ENCODE measurements around the gene PBLD.
"Not testable (repeated sequence)": the region's sequence is repeated elsewhere in the genome, so short reads cannot be mapped to it uniquely, and the experiment has no call there.

PBLD gene

DNA sequence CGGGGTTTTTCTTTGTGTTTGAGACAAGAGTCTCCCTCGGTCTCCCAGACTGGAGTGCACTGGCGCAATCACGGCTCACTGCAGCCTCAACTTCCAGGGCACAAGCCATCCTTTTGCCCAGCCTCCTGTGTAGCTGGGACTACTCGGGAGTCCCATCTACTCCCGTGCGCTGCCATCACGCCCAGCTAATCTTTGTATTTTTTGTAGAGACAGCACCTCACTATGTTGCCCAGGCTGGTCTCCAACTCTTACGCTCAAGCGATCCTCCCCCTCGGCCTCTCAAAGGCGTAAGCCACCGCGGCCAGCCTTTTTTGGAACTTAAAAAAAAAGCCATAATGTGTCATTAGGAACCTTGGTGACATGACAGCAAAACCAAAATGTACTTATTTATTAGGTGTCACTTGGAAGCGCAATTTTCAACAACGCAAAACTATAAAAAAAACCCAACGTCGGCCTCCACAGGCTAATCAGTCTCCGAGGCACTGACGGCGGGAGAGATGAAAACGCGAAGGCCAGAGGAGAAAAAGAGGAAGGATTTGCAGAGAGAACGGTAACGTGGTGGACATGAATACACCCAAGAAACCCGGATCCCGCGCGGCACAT, 1.8 kb downstream of the PBLD start:
- no peak for DNase-seq

DNA sequence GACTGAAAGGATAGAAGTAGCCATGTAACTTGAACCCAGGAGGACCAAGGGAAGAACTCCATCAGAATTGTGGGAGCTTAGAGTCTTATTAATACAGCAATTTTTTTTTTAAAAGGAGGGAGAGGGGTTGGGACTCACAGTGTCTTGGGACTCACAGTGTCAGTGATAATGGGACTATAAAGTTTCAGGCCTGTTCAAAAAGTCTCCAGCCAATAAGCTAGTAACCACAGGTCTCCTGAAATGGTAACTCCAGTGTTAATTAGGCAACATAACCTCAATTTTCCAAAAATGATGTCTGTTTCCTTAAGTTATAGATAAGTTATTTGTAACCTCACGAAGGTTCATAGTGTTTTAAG, 3.2 kb downstream of the PBLD start:
- DNase-seq, result no peak

DNA sequence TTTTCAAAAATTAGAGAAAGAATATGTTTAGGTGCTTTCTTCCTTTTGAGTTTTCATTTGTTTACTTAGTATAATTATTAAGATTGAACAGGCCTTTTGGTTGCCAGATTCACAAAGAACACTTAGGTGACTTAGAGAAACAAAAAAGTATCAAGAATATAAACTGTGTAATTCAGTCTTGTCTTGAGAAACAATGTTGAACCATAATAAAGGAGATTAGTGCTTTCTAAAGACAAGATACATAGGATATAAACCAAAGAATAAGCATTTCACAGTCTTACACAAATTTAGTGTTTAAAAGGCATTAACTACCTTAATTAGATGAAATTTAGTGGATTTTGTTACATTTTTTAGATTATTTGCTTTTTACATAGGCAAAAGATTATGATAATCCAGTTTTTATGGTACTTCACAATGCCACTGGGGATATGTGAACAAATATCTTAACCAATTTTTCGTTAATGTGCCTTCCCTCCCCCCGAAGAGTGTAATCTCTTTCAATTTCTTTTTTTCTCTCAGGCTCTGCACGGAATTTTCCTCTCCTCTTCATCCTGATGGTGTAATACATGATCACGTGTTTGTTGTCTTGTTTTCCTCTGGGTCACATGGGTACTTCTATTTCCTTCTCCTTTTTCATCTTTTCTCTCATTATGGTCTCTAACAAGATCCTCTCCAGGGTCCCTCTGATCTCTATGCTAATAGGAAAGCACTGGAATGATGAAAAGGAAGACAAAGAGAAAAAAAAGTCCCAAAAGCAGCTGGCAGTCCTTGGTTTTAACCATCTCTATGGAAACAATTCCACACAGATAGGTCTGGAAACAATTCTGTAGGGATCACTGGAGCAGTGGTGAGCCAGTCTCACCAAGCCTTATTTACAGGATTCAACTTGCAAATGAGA, 4.6 kb downstream of the PBLD start:
- no peak for DNase-seq

DNA sequence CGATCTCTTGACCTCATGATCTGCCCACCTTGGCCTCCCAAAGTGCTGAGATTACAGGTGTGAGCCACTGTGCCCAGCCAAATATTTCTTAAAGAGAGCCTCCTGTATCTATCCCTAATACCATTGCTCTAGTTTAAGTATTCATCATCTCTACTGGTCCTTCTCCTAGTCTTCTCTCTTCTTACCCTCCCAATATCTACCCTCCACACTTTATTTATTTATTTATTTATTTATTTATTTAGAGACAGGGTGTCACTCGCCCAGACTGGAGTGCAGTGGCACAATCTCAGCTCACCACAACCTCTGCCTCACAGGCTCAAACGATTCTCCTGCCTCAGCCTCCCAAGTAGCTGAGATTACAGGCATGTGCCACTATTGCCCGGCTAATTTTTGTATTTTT, 8.3 kb downstream of the PBLD start:
- not testable (repeated sequence) for DNase-seq

DNA sequence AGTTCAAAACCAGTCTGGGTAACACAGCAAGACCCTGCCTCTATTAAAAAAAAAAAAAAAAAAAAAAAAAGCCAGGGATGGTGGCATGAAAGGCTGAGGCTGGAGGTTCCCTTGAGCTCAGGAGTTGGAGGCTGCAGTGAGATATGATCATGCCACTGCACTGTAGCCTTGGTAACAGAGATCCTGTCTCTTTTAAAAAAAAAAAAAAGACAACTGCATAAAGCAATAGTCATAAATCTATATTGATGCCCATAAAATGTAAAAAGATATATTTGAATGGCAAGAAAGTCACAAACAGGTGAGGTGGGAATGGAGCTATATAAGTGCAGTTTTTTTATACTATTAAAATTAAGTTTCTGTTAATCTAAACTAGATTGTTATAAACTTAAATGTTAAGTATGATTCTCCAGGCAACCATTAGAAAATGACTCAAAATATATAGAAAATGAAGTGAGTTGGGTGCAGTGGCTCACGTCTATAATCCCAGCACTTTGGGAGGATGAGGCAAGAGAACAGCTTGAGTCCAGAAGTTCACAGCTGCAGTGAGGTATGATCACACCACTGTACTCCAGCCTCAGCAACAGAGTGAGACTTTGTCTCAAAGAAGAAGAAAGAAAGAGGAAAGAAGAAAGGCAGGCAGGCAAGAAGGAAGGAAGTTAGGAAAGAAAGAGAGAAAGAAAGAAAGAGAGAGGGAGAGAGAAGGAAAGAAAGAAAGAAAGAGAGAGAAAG, 14.2 kb downstream of the PBLD start:
- no peak for DNase-seq

DNA sequence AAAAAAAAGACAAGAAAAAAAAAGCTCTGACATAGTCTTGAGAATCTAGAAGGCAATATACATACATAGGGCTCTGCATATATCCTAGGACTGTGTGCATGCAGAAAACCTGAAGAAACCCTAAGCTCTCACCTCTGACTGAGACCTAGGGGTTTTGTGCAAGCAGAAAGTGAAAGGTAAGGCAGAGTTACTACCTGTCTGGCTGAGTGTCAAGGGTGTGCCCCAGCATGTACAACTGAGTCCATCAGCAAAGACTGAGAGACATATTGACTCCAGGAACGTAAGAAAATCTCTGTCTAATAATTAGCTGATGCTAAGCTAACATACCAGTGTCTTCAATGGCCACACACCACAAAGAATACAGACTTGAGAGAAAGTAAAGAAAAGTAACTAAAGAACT, 17.1 kb downstream of the PBLD start:
- no peak for DNase-seq

DNA sequence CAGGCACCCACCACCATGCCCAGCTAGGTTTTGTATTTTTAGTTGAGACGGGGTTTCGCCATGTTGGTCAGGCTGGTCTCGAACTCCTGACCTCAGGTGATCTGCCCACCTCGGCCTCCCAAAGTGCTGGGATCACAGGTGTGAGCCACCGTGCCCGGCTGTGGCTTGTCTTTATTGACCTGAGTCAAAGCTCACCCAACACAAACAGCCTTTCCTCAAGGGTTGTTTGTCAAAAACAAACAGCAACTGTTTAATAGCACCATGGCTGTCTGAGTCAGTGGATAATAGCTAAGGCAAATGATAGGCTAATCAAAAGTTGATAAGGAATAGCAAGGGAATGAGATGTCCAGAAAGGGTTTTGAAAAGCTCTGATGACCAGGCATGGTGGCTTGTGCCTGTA, 17.8 kb downstream of the PBLD start:
- not testable (repeated sequence) for DNase-seq

DNA sequence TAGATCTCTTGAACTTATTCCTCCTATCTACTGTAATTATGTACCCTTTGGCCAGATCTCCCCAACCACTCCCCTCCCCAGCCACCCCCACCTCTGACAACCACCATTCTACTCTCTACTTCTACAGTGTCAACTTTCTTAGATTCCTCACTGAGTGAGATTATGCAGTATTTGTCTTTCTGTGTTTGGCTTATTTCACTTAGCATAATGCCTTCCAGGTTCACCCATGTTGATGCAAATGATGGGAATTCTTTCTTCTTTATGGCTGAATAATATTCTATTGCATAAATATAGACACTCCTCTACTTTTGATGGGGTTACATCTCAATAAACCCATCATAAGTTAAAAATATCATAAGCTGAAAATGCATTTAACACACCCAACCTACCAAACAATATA, 22.2 kb downstream of the PBLD start:
- no peak for DNase-seq

DNA sequence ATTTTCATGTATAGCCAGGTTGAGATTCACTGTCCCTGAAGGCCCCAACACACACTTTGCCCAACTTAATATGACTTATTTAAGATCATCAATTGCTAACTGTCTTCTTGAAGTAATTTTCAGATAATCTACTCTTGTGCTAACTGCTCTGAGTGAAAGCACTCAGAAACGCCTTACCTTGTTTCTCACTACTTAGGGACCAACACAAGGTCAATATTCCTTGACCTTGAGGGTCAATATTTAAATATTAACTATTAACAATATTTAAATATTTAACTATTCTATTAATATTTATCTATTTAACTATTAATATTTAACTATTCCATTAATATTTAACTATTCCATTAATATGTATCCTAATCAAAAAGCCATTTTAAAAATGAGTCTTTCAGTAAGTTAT, 26.9 kb downstream of the PBLD start:
- DNase-seq, result no peak

DNA sequence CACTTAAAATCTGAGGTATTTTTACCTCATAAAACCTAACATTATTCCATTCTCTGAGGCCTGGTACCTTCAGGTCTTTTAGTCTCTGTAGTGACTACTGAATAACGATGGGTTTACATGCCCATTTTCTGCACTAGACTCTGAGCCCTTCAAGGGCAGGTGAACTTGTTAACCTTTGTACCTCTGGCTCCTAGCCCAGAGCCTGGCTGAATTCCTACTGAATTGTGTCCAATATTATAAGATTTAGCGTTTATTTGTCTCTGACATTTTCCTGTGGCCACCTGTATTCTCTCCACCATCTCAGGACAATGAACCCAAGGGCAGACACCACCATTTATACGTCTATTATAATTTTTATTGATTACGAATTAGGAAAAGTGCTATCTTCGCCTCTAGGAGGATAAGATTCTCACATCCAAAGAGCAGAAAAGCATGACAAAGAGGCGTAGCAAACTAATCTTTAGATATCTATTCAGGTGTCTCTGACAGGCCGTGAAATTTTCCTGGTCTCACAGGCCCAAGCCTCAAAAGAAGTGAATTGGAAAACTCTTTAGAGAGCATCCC, 28.8 kb downstream of the PBLD start:
- DNase-seq, result no peak

DNA sequence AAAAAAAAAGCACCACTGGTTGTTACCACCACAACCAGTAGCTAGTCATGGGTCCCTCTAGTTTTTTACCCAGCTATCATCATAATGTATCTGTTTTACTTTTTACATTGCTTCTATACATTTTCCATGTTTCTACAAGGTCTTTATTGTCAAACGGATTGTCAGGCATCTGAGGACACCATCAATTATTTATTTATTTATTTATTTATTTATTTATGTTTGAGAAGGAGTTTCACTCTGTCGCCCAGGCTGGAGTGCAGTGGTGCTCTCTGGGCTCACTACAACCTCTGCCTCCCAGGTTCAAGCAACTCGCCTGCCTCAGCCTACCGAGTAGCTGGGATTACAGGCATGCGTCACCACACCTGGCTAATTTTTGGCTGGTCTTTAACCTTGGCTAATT, 29.9 kb downstream of the PBLD start:
- no peak for DNase-seq

DNA sequence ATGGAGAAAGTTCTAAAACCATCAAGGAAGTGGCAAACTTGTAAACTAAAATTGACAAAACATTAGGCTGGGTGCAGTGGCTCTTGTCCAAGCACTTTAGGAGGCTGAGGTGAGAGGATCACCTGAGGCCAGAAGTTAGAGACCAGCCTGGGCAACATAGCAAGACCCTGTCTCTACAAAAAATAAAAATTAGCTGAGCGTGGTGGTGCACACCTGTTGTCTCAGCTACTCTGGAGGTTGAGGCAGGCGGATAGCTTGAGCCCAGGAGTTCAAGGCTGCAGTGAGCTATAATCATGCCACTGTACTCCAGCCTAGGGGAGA, 30.3 kb downstream of the PBLD start:
- DNase-seq, result no peak

DNA sequence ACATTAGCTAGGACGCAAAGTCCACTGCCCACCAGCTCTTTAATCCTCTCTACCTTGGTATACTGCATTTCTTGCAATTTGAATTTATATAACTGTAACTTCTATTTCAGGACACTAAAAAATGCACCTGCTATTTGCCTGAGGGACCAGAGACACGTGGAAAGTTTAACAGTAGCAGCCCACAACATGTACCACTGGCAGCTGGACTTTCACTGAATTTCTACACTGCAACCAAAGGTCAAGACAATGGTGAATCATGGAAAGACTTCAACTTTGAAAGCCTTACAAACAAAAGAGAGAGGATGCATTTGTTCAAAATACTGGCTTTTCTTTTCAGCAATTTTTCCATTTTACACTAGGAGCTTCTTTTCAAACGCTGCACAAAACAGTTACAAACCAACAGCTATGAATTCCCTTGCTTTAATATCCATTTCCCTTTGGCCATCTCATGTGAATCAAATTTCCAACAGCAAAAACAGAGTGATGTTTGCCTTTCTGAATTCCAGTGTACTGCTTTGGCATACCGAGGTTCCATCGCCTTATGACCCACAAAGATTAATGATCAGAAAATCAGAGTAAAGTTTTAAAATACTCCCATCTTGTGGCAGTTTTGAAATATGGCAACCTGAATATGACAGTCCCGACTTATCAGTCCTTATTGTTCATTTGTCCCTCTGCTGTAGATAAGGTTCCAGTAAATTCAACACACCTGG, 30.8 kb downstream of the PBLD start:
- no peak for DNase-seq

DNA sequence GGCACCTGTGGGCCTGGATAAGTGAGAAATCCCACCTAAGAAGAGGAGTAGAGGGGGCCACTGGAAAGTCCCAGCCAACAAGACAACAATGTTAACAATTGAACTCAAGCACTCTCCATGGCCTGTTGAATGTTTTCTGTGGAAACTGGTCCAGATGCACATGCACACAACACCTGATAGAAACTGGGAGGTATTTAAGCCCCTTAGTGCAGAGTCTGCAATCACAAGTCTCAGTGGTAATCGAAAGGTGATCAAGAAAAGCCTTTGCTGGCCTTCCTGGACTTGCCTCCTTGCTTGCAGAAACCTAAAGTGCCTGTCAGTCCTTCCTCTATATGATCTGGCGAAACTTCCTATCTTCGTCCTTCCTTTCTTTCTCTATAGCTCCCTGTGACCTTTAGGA, 31.4 kb downstream of the PBLD start:
- DNase-seq, result no peak

DNA sequence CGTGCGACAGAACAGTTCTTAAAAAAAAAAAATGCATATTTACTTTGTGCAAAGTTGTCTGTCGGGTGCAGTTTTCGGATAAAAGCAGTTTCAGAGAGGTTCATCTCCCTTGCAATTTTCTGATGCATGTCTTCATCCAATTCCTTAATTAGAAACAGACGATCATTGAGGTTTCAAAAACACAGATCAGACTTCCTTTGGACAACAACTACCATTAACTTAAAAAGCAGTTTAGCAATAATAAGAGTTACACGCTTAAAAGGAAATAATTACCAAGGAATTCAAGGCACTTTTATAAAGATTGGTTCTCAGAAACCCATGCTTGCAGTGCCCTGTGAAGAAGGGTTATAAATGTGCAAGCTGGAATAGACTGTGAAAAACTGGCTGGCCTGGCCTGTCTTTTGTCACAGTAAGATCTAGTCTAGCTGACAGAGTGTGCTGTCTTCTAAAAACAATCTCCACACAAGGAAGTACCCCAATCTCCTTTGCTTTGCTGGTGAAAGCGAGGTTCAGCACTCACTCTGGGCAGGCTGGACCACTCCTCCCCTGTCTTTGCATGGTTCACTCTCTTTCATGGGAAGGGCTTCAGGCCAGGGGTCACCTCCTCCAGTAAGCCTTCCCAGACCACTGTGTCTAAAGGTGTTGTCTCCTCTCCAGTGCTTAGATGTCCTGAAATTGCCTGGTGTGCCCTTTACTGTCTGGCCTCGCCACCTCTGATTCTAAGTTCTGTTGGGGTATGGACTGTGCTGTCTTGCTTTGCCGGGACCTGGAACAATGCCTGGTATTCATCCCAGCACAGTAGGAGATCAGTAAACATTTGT, 35.7 kb downstream of the PBLD start:
- DNase-seq, result no peak

DNA sequence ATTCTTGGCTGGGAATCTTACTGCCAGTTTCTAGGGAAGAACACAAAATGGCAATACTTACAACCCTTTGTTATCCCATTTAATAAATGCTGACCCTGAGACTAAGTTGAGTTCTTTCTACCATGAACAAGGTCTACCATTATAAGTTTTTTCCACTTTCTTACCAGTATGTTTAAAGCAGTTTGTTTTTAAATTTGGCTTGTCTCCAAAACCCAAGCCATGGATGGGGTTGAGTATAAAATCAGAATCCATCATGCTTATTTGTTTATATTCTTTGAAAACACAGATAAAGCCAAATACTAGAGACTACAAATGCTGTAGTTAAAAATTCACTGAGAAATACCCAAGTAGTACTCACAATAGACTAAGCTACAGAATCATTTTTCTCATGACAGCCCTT, 42.0 kb downstream of the PBLD start:
- no peak for DNase-seq

DNA sequence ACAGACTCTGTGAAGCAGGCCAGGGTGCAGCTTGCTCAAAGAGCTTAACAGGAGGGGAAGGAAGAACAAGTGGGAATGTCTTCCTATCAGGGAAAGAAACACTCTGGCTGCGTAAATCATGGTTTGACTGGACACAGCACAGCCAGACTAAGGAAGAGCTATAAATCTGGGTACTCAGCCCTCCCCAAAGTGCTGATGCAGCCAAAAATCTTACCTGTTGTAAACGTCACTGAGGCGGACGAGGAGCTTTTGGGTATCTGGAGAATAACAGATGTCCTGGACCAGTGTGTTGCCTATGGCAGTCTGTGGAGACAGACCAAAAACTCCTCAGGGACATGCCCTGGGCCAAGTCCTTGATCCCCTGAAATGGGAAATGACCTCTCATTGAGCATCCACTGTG, 44.0 kb downstream of the PBLD start:
- no peak for DNase-seq

DNA sequence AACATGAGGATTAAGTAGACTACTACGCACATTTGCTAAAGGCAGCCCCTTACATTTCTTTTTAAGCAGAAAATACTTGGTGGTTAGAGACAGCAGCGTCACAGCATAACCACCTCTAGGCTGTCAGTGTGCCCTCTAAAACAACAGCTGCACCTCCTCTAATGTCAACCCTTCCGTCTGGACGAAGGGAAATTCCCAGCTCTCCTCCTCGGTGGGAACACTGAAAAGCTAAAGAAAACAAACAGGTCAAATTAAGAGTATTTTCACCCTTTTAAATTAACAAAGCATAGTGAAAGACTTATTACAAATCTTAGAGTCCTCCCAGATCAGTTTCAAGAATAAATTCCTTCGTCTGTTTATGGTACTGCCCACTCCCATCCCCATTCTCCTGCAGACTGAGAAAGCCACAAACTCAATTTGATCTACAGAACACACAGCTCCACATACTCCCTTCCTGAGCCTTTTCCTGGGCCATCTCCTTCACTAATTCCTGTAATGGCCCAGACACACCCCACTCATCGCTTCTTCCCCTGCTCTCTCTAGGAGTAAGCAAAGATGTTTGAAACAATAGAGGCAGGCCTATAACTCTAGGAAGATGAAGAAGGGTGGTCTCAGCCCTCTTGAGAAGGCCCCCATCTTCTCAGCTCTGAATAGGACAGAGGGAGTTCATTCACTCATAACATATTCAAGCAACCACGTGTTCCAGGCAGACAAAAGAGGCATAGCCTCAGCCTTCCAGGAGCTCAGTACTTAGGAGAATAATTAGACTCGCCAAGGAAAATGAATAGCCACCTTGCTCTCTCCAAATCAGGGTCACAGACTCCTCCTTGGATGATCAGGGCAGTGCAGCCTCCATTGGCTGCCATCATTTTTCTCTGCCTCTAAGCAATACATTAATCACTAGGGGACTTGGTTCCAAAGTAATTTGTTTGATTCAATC, 48.4 kb downstream of the PBLD start:
- no peak for DNase-seq

DNA sequence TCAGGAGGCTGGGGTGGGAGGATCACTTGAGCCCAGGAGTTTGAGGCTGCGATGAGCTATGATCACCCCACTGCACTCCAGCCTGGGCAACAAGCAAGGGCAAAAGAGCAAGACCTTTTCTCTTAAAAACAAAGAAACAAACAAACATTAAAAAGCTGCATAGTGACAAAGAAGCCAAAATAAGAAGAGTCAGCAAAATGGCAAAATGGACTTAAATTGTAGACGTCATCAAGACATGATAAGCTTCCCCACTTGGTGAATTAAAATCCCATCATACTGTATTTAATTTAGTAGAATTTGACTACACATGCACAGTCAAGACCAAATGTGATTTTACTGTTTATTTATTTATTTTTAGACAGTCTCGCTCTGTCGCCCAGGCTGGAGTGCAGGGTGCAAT, 52.0 kb downstream of the PBLD start:
- no peak for DNase-seq

DNA sequence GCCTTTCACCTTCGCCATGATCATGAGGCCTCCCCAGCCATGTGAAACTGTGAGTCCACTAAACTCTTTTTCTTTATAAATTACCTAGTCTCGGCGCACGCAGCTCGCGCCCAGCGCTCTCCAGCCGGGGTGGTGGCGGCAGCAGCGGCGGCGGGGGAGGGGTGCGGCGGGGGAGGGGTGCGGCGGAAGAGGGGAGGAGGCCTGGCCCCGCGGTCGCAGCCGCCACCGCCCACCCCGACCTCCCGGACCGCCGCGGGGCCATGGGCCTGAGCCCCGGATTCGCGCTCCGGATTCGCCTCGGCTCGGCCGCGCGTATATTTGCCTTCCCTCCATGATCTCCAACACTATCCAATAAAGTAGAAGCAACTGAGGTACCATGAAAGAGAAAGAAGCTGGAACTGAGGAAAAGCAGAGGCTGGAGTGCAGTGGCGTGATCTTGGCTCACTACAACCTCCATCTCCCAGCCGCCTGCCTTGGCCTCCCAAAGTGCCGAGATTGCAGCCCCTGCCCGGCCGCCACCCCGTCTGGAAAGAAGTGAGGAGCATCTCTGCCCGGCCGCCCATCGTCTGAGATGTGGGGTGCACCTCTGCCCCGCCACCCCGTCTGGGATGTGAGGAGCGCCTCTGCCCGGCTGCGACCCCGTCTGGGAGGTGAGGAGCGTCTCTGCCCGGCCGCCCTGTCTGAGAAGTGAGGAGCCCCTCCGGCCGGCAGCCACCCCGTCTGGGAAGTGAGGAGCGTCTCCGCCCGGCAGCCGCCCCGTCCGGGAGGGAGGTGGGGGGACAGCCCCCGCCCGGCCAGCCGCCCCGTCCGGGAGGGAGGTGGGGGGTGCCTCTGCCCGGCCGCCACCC, 53.6 kb downstream of the PBLD start:
- not testable (repeated sequence) for DNase-seq

Data from activated CD8-positive, alpha-beta memory T cell treated with anti-CD3 and anti-CD28 coated beads for 24 hours (primary cell).